HG03159 (cell line): ENCODE measurements around the gene CYTIP.
A peak's percentile ranks its signal among the peaks of the same experiment; 100 is the strongest.

ENCODE experiments used
- ATAC-seq: cut with Tn5 transposase; IDR thresholded peaks from one replicate; pipeline ENCODE4 v1.9.1; 2021; ENCODE audit warnings: mild to moderate bottlenecking, moderate library complexity; ENCODE audit not compliant: unreplicated experiment

Gene CYTIP

DNA sequence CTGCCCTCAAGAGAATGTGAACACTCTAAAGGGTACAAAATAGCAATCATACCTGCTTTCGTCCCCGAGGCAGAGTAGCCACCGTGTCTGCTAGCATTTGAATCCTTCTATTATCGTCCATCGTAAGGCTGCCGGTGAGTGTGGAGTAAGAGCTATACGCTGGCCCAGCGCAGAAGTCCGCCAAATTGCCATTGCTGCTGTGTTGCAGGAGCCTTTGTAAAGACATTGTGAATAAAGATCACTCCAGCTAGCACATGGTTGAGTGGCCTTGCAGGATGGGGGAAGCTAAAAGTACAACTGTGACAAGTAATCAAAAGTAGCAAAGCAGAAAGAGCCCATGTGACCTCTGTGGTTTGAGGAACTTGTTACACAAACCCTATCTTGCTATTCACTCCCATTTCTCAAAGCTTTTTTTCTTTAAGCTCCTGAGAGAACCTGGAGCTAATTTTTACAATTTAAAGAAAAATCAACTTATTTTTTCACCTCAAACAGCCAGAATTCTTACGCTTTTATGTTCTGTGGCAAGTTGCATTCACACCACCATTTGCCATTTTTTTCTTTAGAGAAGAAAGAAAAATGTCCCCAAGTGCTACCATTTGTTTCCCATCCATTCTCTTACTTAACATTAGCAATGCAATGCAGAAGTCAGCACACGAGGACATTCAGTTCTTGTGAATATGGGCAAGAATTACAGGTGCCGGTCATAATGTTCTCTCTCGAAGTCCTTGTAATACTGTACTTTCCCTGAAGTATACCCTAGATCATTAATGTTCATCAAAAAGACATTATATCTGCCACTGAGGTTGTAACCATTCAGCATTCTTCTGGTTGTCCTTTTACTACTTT is at the start of gene CYTIP:
CYTIP (minus strand) TSS at position 295 of the 846 bp plus-strand sequence; CDS start at position 226, 69 bp downstream.
- ATAC-seq: peak; percentile 38

DNA sequence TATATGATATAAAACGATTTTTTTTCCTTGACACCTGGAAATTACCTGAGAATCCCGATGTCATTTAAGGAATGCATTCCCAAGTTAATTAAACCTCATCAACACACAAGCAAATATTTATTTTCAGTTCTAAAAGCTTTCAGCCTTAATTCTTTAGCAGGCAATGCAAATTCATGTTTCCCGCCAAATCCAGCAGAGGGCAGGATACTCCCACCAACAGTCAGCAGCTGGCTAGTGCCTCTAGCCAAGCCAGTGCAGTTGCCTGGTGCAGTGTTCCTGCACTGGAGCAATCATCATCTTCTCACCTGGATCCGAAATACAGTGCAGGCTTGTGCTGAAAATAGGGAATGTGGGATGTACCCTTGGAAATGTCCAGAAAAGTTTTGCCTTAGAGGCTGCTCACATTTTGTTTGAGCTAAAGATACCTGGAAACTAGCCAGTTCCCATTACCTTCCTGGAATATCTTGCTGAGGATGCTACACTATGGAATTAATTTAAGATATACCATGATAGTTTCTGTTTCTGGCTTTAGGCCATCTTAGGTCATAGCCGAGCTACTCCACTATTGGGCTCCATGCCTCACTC is 48.4 kb upstream of the CYTIP start:
- ATAC-seq: peak; percentile 98

DNA sequence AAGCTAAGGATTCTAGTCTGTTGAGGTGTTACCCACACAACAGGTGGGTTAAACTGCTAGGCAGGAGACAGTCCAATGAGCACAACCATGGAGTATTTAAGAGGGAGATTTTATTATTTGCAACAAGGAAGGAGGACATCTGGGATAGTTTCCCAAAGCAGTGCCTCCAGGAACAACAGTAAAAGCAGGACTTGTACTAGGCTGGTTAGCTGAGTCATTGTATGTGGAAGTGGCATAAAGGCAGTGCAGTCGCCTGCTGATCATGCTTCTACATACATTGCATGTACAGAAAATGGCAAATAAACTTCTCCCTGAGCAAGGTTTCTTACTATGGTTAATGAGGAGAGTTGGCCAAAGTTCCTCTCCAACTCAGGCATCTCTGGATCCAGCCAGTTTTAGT is 46.1 kb upstream of the CYTIP start:
- ATAC-seq: no peak

DNA sequence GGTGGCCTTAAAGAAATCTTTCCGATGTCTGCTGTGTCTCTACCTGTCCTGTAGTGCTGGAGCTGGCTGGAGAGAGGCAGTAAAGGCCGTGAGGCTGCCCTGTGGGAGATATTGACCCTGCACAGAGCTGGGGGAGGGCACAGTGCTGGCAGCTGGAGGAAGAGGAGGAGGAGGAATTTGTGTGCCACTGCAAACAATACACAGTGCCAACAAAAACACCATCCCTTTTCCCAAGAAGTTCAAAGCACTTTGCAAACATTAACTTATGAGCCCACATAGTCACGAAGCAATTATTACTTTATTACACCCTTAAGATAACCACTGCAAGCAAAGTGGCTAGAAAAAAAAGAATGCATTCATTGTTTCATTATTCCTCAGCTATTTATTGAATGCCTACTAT is 45.0 kb upstream of the CYTIP start:
- no peak for ATAC-seq

DNA sequence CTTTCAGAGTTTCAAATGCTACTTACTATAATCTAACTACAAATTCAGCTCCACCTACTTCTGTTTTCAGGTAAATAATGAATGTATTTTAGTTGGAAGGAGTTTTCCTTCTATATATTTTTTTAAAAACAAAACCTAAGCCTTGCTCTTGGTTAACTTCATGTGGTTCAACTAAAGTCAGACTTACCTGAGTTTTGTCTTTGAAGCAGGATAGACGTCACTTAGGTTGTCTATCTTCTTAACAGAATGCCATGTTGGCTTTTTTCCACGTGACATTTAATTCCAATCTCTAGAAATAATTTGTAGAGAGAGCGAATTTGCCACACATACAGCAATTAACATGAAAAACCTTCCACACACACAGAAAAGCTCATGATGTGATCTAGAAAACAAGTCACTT is 43.9 kb upstream of the CYTIP start:
- no peak for ATAC-seq

DNA sequence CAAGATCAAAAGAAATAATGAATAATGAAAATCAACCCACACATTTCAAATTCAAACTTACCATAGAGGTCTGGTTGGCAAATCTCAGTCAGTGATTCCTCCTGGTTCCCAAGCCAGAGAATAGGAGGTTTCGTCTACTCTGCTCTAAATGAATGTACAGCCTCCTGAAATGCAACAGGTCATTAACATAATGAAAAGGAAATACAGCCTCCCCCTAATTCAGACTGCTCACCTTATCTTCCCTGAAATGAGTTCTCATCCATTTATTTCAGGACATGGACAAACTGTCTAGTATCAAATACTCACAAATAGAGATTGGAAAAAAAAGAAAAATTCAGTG is 43.4 kb upstream of the CYTIP start:
- no peak for ATAC-seq

DNA sequence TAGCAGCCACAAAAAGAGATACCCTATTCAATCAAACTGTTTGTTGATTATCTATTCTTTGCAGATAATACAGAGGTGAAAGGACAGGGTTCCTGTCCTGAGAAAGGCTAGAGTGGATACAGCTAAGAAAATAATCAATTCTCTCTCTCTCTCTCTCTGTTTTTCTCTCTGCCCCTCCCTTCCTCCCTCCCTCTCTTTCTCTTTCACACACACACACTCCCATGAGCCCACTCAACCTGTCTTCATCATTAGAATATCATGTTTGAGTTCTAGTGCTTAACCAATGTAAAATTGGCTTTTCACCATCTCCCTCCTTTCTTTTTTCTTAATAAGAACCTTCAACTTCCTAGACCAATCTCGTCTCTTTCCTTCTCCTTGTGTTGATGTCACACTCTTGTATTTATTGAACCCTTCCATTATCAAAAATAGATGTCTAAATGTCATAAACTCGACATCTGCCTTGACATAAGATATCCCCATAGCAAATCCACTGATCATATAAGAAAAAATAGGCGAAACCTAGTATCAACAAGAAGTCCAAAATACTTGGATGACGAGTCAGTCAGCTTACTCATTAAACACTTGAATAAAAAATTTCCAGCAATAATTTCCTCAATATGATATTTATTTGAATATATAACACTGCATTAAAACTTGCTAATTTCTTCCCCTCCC is 42.8 kb upstream of the CYTIP start:
- no peak for ATAC-seq

DNA sequence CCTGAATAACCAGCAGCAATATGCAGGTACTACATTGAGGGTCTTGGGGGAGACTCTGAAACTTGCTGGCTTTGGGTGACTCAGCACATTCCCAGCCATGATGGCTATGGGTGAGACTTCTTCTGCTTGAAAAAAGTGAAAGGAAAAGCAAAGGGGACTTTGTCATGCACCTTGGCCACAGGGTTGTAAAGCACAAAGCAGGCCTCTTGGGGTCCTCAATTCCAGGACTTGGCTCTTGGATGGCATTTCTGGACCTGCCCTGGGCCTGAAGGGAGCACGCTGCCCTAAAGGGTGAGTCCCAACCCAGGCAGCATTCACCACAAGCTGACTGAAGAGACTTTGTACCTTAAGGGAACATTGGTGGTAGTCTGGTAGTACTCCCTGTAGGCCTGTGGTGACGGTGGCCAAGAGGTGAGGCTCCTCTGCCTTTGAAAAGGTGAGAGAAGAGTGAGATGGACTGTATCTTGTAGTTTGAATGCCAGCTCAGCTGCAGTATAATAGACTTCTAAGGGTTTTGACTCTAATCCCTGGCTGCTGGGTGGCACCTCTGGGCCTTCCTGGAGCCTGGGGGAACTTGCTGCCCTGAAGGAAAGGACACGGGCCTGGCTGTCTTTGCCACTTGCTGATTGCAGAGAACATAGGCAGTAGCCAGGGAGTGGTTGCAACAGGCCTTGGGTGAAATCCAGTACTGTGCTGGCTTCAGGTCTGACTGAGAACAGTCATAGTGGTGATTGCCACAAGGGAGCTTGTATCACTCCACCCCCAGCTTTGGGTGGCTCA is 36.5 kb upstream of the CYTIP start:
- ATAC-seq: peak; percentile 80

DNA sequence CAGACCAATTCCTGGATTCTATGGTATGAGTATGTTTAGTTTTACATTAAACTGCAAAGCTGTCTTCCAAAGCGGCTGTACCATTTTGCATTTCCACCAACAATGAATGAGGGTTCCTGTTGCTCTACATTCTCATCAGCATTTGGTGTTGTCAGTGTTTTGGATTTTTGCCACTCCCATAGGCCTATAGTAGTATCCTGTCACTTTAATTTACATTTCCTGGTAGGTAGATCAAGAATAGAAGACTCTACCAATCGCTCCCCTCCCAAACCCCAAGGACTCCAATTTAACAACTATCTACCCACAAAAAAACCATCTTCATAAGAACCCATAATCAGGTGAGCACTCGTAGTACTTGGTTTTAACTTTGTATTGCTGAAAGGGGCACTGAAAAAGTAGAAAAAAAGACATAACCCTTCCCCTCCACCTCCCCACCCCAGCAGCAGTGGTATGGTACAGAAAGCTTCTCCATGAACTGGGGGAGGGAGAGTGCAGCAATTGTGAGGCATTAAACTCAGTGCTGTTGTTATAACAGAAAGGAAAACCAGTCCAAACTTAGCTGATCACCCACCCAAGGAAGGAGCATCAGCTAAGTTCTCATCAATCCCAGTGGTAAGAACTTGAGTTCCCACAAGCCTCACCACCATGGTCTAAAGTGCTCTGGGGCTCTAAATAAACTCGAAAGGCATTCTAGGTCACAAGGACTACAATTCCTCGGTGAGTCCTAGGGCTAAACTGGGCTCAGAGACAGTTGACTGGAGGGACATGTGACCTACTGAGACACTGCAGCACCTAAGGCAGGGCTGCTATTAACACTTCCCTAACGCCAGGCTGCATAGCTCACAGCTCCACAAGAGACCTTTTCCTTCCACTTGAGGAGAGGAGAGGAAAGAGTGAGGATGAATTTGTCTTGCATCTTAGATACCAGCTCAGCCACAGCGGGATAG is 35.5 kb upstream of the CYTIP start:
- ATAC-seq: peak; percentile 46

DNA sequence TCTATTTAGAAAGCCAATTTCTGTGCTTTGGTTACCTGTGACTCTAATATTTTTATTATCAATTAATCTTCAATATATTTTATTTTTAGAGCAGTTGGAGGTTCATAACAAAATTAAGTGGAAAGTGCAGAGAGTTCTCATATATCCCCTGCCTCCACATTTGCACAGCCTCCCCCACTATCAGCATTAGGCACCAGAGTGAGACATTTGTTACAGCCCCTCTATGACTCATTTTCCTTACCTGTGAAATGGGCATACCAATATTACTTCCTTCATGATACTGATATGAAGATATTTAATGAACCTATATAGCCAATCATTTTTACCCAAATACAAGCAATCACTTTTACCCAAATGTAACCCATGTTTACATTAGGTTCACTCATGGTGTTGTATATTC is 34.0 kb upstream of the CYTIP start:
- ATAC-seq: no peak

DNA sequence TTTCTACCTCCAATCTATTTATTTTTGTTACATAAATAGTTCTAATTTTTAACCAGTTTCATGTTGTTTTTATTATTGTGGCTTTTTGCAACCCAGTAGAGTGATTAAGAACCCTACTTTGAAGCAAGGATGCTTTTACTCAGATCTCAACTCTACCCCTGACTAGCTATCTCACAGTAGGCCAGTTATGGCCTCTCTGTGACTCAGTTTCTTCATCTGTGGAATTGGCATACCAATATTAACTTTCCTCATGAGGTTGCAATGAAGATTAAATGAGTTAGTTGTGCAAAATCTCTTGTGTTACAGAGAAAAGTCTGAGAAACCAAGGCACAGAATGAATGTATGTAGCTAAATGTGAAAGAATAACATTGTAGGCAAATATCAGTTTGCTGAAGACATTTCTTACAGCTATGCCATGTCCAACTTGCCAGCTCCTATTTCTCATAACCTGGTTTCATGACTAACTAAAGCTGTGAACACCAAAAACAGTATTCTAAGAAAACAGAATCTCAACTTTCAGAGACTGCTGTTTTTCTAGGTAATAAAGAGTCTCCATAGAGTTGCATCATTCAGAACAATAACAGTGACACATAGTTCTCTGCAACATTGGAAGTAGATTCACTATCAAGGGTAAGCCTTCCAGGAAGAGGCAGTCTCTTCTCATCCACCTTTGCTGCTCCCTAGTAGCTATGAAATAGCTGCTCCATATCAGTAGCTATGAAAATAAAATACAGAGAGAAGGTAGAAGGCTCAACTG is 33.2 kb upstream of the CYTIP start:
- ATAC-seq: no peak

DNA sequence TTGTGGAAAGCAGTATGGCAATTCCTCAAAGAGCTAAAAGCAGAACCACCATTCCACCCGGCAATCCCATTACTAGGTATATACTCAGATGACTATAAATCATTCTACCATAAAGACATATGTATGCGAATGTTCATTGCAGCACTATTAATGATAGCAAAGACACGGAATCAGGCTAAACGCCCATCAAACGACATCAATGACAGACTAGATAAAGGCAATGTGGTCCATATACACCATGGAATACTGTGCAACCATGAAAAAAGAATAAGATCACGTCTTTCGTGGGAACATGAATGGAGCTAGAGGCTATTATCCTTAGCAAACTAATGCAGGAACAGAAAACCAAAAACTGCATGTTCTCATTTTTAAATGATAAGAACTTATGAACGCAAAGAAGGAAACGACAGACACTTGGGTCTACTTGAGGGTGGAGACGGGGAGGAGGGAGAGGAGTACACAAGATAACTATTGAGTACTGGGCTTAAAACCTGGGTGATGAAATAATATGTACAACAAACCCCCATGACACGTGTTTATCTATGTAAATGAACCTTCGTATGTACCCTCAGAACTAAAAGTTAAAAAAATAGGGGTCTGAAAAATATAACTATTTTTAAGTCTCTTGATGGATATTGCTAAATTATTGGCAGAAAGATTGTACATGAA is 32.0 kb upstream of the CYTIP start:
- ATAC-seq: no peak

DNA sequence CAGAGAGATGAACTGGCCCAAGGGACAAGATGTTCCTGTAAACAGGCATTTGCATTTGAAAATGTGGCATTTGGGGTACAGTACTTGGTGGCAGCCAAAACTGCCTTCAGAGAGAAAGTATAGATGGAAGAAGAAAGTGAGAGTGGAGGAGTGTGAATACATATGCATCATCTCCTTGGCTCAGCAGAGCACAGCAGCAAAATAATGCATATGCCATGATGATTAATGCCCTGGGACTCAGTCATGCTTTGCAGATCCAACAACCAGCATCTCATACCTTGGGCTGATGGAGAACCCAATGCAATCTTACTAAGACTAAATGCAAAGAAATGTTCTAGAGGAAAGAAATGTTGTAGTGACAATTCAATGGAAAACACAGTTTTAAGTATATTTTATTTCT is 29.7 kb upstream of the CYTIP start:
- no peak for ATAC-seq

DNA sequence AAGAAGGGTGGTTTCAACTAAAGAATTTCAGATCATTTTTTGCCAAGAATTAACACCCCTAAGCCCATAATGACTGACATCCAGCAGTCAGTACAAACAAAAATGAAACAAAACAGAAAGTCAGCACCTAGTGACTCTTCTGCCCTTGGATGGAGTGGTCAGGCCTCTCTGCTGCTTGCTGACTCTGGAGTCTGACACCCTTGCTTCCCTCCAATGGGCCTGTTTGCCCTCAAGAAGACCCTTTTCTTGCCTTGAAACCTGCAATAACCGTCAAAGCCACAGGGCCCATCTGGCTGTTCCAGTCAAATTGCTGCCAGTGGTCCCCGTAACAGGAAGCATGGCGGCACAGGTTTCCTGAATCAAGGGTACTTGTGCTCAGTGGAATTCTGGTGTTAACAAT is 27.2 kb upstream of the CYTIP start:
- ATAC-seq: peak; percentile 18

DNA sequence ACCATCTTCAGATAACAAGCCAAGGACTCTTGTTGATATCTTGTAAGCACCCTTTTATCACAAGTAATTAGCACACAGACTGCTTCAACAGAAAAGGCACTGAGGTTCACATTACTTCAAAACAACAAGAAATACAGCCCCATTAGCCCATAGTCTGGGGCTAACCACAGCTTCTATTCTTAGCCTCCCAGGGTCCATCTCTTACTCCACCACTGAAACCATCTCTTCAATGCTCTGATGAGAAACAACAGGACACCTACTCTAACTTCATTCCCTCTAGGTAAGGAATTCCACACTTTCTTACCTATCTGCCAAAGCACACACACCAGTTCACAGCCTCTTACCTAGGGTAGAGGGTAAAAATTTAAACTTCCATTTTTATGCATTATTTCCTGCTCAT is 26.4 kb upstream of the CYTIP start:
- ATAC-seq: peak; percentile 48

DNA sequence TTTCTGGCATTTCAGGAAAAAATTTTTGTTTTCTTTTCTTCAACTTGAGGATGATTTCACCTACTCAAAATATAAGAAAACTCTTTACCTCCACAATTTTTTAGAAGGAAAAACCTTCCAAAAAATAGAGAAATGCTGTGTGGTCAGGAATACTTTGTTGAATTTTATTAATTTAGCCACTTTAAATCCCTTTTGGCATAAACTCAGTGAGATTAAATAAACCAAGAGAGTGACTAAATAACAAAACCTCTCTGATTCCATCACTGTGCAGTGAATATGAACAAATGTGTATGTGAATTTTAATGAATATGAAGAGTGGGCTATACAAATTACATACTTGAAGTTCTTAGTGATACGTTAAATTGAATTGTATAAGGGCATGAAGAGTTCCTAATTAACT is 25.8 kb upstream of the CYTIP start:
- ATAC-seq: no peak

DNA sequence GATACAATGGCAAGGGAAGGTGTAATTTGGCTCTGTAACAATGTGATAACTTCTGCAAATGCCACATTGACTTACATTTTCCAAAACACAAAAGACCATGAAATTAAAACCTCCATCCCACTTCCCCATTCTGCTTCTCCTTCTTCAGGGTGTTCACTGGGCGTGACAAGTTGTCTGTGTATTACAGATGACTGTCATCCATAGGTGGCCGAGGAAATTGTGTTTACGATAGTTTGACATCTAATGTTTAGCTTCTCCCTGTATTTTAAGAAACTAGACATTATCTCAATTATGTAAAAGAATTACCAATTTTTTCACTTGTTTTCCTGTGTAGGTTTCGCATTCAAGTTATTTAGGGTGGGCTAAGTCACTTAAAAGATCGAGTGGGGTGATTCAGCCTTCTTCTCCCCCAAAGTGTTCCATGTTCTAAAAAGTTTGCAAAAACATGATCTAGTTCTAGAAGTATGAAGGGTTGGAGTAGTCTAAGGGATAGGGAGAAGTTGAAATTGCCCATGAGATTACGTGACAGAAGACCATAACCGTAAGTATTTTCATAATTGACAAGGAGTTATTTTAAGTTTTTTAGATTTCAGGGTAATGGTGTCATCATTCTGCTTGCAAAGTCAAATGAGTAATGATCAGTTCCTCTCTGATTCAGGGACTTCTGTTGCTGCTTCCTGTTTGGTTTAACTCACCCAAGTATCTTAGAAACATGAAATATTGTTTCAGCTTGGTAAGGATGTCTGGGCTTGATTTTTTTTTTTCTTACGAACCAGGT is 25.2 kb upstream of the CYTIP start:
- ATAC-seq: peak; percentile 80

DNA sequence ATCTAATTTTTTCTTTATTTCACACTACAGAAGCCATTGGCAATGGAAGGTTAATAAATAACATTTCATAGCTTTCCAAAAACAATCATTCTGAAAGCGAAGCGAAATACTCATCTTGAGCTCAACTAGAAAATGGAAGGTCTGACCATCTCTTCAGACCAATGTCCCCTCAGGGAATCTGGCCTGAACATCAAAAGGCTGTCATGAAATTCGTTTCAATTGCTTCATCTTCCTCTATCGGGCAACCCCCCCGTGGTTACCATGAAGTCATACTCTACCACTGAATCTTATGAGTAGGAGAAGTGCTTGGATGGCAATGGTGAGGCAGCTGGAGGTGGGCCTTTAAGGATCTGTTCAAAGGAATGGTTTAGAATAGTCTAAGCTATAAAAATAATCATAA is 22.9 kb upstream of the CYTIP start:
- no peak for ATAC-seq
